Esophagus muscularis mucosa (tissue), 4 donors: ENCODE measurements around the gene TSPAN6. TPM values are rescaled to one million over a fixed set of nuclear protein-coding genes. Genes with fewer than 3 reads are reported as not detected.

ENCODE experiments used
- DNase-seq: peaks from one replicate; pipeline ENCODE4 v3.0.0-alpha.2; 2017; ENCODE audit errors: extremely low spot score
- H3K27ac ChIP-seq, 4 donors: fragments of 200-600 bp; sonication (generic); replicated peaks in 1 of 4; 1 replicate in 3 of 4; 2 replicates in 1 of 4; pipeline ENCODE4 v1.5.1; 2016 to 2019; ENCODE audit warnings: mild to moderate bottlenecking in 1 of 4
- H3K27me3 ChIP-seq, 4 donors: fragments of 200-600 bp; sonication (generic); one replicate each; pipeline versions ENCODE4 v1.5.1 to v1.6.0; 2016 to 2019
- H3K36me3 ChIP-seq, 4 donors: fragments of 200-600 bp; sonication (generic); one replicate each; pipeline ENCODE4 v1.5.1; 2016 to 2019
- H3K4me1 ChIP-seq, 4 donors: fragments of 200-600 bp; sonication (generic); one replicate each; pipeline ENCODE4 v1.5.1; 2016 to 2019
- H3K4me3 ChIP-seq, 4 donors: fragments of 200-600 bp; sonication (generic); 1 replicate in 2 of 4; 2 replicates in 2 of 4; pipeline ENCODE4 v1.5.1; 2016 to 2019; ENCODE audit warnings: mild to moderate bottlenecking in 4 of 4, moderate library complexity in 1 of 4
- H3K9me3 ChIP-seq, 4 donors: fragments of 200-600 bp; sonication (generic); 1 replicate in 3 of 4; 2 replicates in 1 of 4; pipeline ENCODE4 v1.5.1; 2016 to 2019
- EP300 ChIP-seq: sonication (generic); formaldehyde crosslinking; IDR thresholded peaks from one replicate; pipeline ENCODE4 v1.6.1; 2017; ENCODE audit warnings: antibody characterized with exemption
- POLR2A ChIP-seq: fragments of 450-650 bp; IDR thresholded peaks from one replicate; pipeline ENCODE4 v1.6.1; 2017; ENCODE audit warnings: antibody characterized with exemption, moderate library complexity, mild to moderate bottlenecking, low read depth
- POLR2AphosphoS5 ChIP-seq, 2 donors: sonication (generic); formaldehyde crosslinking; IDR thresholded peaks; one replicate each; pipeline ENCODE4 v1.6.1; 2017; ENCODE audit warnings: antibody characterized with exemption in 2 of 2
- WGBS: methylation state at CpG from one replicate; pipeline ENCODE4 v1.1.5; 2018; 5-methylcytosine and 5-hydroxymethylcytosine counted together
- intact Hi-C: fragments of 100-400 bp; cut with DNase I; formaldehyde crosslinking; loops from one replicate; pipeline ENCODE4 v1.15.1; 2023
- total RNA-seq, 4 donors: library from RNA; depleted of rRNA; stranded (reverse); fragments of >200 nt; gene quantifications; one replicate each; pipeline versions ENCODE4 v1.1.0 to v1.2.1, GENCODE V29; 2016
- TF ChIP-seq, protein P1 (sequence below), 3 experiments: fragments of 200-600 bp in 2 of 3; fragments of 450-650 bp in 1 of 3; sonication (generic) in 2 of 3; IDR thresholded peaks; one replicate each; pipeline ENCODE4 v1.5.1; 2017 to 2019; ENCODE audit warnings: antibody characterized with exemption in 3 of 3, mild to moderate bottlenecking in 2 of 3, moderate library complexity in 1 of 3

The TSPAN6 gene
- total RNA-seq, 4 donors from 2014 or later: 5.4 to 8.3 (median 6.8) TPM

- Histone ChIP-seq H3K27me3 (peaks cover 0 to 4% (median 0%) of the 10 kb centered on the region in 4 donors), H3K9me3 (no peaks in the 10 kb centered on the region), H3K36me3 (peaks cover 0 to 3% (median 0%) of the 10 kb centered on the region in 4 donors), H3K4me3 (no peak overlapping the region), H3K4me1 (no peaks in the 10 kb centered on the region), H3K27ac (no peak overlapping the region)
- TF ChIP-seq POLR2A (no peak), EP300 (no peak), POLR2AphosphoS5 (IDR thresholded peaks at IDR 0.05) (no peak)
- TF ChIP-seq, protein P1, sequence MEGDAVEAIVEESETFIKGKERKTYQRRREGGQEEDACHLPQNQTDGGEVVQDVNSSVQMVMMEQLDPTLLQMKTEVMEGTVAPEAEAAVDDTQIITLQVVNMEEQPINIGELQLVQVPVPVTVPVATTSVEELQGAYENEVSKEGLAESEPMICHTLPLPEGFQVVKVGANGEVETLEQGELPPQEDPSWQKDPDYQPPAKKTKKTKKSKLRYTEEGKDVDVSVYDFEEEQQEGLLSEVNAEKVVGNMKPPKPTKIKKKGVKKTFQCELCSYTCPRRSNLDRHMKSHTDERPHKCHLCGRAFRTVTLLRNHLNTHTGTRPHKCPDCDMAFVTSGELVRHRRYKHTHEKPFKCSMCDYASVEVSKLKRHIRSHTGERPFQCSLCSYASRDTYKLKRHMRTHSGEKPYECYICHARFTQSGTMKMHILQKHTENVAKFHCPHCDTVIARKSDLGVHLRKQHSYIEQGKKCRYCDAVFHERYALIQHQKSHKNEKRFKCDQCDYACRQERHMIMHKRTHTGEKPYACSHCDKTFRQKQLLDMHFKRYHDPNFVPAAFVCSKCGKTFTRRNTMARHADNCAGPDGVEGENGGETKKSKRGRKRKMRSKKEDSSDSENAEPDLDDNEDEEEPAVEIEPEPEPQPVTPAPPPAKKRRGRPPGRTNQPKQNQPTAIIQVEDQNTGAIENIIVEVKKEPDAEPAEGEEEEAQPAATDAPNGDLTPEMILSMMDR (IDR thresholded peaks at IDR 0.05): no peak
- intact Hi-C loops: no loop called here
- WGBS: 33% methylated on average over 3 of the region's 3 CpGs
- no peak for DNase-seq
These were observed 22.4 kb upstream of the TSPAN6 start for GRCh38 chrX:100658941-100659381.

DNA sequence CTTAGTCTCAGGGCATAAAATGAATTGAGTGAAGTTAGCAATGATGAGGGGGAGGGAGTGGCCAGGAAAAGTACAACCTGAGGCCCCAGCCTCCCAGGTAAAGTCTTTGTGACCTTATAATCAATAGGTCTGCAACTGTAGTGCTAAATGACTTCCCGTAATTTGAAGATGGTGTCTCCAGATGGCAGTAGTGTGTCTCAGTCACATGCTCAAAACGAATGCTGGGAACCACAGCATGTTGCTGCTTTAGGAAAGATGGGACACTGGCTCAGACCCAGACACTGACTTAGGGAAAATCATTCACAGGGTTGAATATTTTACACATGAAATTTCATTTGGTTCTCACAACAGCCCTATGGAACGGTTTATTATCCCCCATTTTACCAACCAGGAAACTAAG is 17.7 kb upstream of the TSPAN6 start:
- DNase-seq: no peak
- no peak overlapping the region for H3K27ac ChIP-seq
- intact Hi-C loops: no loop called here
- no peak overlapping the region for H3K4me3 ChIP-seq
- no peaks in the 10 kb centered on the region for H3K36me3 ChIP-seq
- 27% methylated on average over 3 of the region's 3 CpGs for WGBS
- no peaks in the 10 kb centered on the region for H3K9me3 ChIP-seq
- H3K27me3 ChIP-seq: peaks cover 0 to 4% (median 0%) of the 10 kb centered on the region in 4 donors
- peaks cover 0 to 11% (median 6%) of the 10 kb centered on the region in 4 donors for H3K4me1 ChIP-seq
- TF ChIP-seq EP300: no peak
- no peak for TF ChIP-seq POLR2AphosphoS5 (IDR thresholded peaks at IDR 0.05)
- no peak for TF ChIP-seq POLR2A
- TF ChIP-seq, protein P1 (IDR thresholded peaks at IDR 0.05): no peak

DNA sequence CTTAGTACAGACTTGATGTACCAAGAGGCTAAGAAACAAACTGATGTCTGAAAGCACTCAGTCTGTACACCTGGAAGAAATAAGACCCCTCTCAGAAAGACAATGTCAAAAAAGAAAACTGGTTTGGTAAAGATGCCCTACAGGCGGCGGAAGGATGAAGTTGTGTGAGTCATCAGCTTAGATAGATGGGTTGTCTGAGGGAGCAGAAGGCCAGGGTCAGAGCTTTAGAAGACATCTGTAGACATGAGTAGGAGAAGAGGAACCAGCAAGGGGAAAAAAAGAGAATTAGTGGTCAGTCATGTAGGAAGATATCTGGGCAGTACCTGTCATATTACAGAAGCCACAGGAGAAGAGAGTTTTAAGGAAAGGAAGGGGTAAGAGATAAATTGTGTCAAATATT is 15.7 kb upstream of the TSPAN6 start:
- no peak for TF ChIP-seq POLR2A
- TF ChIP-seq, protein P1 (IDR thresholded peaks at IDR 0.05): no peak

GRCh38 chrX:100650841-100651240 is 14.2 kb upstream of the TSPAN6 start:
- TF ChIP-seq, protein P1 (IDR thresholded peaks at IDR 0.05): no peak
- TF ChIP-seq EP300 (no peak), POLR2AphosphoS5 (IDR thresholded peaks at IDR 0.05) (no peak), POLR2A (no peak)
- no peaks in the 10 kb centered on the region for H3K27me3 ChIP-seq
- H3K27ac ChIP-seq: peak overlapping the region; percentile 62 to 77 (median 72)
- intact Hi-C loops: no loop called here
- WGBS: 100% methylated on average over 1 of the region's 1 CpG
- peaks cover 0 to 20% (median 6%) of the 10 kb centered on the region in 4 donors for H3K4me1 ChIP-seq
- H3K9me3 ChIP-seq: no peaks in the 10 kb centered on the region
- H3K4me3 ChIP-seq: no peak overlapping the region
- no peak for DNase-seq
- H3K36me3 ChIP-seq: no peaks in the 10 kb centered on the region

More for the DNA sequence above, 15.7 kb upstream of the TSPAN6 start:
- 72% methylated on average over 2 of the region's 2 CpGs for WGBS
- DNase-seq: no peak
- Histone ChIP-seq H3K9me3 (no peaks in the 10 kb centered on the region), H3K4me1 (peaks cover 0 to 20% (median 6%) of the 10 kb centered on the region in 4 donors), H3K4me3 (no peak overlapping the region), H3K27ac (no peak overlapping the region), H3K36me3 (no peaks in the 10 kb centered on the region), H3K27me3 (peaks cover 0 to 4% (median 0%) of the 10 kb centered on the region in 4 donors)
- intact Hi-C loops: no loop called here
